Fibroblast of lung (primary cell): ENCODE results near the gene PANK4.

Experiments
- CTCF ChIP-seq, 2 donors: IDR thresholded peaks in 1 of 2; conservative IDR thresholded peaks in 1 of 2; 1 replicate in 1 of 2; 2 replicates in 1 of 2; pipeline ENCODE4 v1.5.1; 2011 to 2012; ENCODE audit warnings: low read length in 2 of 2, control low read depth in 1 of 2, inconsistent platforms in 1 of 2, low read depth in 1 of 2, mild to moderate bottlenecking in 1 of 2
- EZH2 ChIP-seq: IDR thresholded peaks from 2 replicates; pipeline ENCODE4 v1.5.1; 2012; ENCODE audit warnings: low read length, control low read depth, mild to moderate bottlenecking; ENCODE audit errors: missing control alignments

- TF ChIP-seq CTCF (conservative IDR thresholded peaks at IDR 0.05 in 1 of 2, IDR thresholded peaks at IDR 0.05 in 1 of 2; ENCODE audit: low read depth in 1 of 2, low read length in 2 of 2) (no peak), EZH2 (no peak)
Measured at GRCh38 chr1:2520206-2520605, 6.2 kb downstream of the PANK4 start.
